Type B pancreatic cell (in vitro differentiated cells): ENCODE measurements around the gene SLC5A8. TPM values are rescaled to one million over a fixed set of nuclear protein-coding genes. Genes with fewer than 3 reads are reported as not detected.

Source experiments
- DNase-seq: peaks from one replicate; pipeline ENCODE4 v3.0.0; 2021; ENCODE audit warnings: mixed read lengths; ENCODE audit not compliant: unreplicated experiment; ENCODE audit errors: extremely low spot score
- H3K27ac Mint-ChIP-seq: 2 replicates; pipeline ENCODE4 v1.8.0; 2021; ENCODE audit warnings: mild to moderate bottlenecking, mixed read lengths
- H3K27me3 Mint-ChIP-seq: 2 replicates; pipeline ENCODE4 v1.8.0; 2021; ENCODE audit warnings: mixed read lengths
- H3K36me3 Mint-ChIP-seq: 2 replicates; pipeline ENCODE4 v1.8.0; 2021; ENCODE audit warnings: mixed read lengths
- H3K4me1 Mint-ChIP-seq: one replicate; pipeline ENCODE4 v1.8.0; 2021; ENCODE audit warnings: mixed read lengths; ENCODE audit not compliant: unreplicated experiment
- H3K4me3 Mint-ChIP-seq: 2 replicates; pipeline ENCODE4 v1.8.0; 2021; ENCODE audit warnings: mild to moderate bottlenecking, mixed read lengths
- H3K9me3 Mint-ChIP-seq: 2 replicates; pipeline ENCODE4 v1.8.0; 2021; ENCODE audit warnings: mixed read lengths
- total RNA-seq: library from RNA; stranded (reverse); gene quantifications from 2 replicates; pipeline ENCODE4 v1.2.1, GENCODE V29; 2021; ENCODE audit warnings: low replicate concordance
- TF ChIP-seq, protein P1 (sequence below): fragments of 200-600 bp; sonication (generic); conservative IDR thresholded peaks from 2 replicates; pipeline ENCODE4 v1.5.0; 2021; ENCODE audit warnings: antibody characterized with exemption, mild to moderate bottlenecking

SLC5A8 gene
- total RNA-seq, 1 donor from 2014 or later: 0.72 TPM

DNA sequence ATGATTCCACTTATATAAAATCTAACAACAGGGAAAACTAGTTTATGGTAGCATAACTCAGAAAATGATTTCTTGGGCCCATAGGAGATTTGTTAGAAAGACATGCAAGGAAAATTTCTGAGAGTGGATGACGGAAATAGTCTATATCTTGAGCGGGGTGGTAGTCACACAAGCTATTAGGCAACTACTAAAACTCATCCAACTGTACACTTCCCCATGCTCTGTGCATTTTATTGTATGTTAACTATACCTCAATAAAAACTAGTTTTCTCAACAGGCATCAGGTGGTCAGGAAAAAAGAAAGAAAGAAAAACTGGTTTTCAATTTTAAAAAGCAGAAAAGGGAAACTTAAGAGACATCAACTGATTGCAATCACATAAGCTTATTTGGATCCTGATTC lies 9.9 kb downstream of the SLC5A8 start:
- no peak for DNase-seq
- H3K4me3 Mint-ChIP-seq: no peak overlapping the region
- H3K9me3 Mint-ChIP-seq: no peaks in the 10 kb centered on the region
- TF ChIP-seq, protein P1, sequence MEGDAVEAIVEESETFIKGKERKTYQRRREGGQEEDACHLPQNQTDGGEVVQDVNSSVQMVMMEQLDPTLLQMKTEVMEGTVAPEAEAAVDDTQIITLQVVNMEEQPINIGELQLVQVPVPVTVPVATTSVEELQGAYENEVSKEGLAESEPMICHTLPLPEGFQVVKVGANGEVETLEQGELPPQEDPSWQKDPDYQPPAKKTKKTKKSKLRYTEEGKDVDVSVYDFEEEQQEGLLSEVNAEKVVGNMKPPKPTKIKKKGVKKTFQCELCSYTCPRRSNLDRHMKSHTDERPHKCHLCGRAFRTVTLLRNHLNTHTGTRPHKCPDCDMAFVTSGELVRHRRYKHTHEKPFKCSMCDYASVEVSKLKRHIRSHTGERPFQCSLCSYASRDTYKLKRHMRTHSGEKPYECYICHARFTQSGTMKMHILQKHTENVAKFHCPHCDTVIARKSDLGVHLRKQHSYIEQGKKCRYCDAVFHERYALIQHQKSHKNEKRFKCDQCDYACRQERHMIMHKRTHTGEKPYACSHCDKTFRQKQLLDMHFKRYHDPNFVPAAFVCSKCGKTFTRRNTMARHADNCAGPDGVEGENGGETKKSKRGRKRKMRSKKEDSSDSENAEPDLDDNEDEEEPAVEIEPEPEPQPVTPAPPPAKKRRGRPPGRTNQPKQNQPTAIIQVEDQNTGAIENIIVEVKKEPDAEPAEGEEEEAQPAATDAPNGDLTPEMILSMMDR: no peak
- H3K27me3 Mint-ChIP-seq: peaks cover 8% of the 10 kb centered on the region
- H3K27ac Mint-ChIP-seq: no peak overlapping the region
- H3K4me1 Mint-ChIP-seq: no peaks in the 10 kb centered on the region
- no peaks in the 10 kb centered on the region for H3K36me3 Mint-ChIP-seq

DNA sequence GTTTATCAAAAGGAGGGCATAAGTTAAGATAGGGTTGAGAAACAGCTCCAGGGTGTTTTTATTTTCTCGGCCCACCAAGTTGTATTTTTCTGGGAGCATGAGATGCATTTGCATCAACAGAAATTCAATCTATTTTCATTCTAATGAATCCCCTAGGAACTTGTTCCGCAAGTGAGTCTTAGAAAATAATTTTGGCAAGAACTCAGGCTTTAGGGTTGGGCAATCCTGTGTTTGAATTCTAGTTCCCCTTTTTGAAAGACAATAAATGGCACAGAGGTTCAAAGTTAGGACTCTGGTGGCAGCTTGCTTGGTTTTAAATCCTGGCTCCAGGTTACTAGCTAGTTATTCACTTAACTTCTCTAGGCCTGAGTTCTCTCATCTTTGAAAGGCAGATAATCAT lies 23.7 kb downstream of the SLC5A8 start:
- TF ChIP-seq, protein P1: no peak
- Mint-ChIP-seq H3K9me3 (no peaks in the 10 kb centered on the region), H3K27me3 (peaks cover 12% of the 10 kb centered on the region), H3K4me3 (no peak overlapping the region), H3K36me3 (no peaks in the 10 kb centered on the region), H3K27ac (no peak overlapping the region), H3K4me1 (no peaks in the 10 kb centered on the region)
- DNase-seq: no peak

DNA sequence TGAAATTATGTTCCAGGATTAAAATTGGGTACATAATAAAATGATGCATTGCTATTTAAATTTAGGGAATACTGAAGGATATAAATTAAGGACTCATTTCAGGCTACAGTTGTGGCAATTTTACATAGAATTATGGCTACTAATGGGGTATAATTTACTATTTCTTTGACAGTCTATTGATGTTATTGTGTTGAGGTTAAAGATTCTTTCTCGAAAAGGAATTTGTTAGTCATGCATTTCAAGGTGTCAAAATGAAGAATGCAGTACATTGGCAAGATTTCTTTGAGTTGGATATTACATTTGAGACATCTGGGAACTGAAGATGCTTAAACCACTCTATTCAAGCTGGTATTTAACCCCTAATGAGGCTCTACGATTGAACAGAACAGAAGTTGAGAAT lies 28.3 kb downstream of the SLC5A8 start:
- Mint-ChIP-seq H3K9me3 (no peaks in the 10 kb centered on the region), H3K27me3 (peaks cover 30% of the 10 kb centered on the region), H3K27ac (no peak overlapping the region), H3K36me3 (no peaks in the 10 kb centered on the region), H3K4me1 (no peaks in the 10 kb centered on the region), H3K4me3 (no peak overlapping the region)
- no peak for DNase-seq
- TF ChIP-seq, protein P1: no peak

DNA sequence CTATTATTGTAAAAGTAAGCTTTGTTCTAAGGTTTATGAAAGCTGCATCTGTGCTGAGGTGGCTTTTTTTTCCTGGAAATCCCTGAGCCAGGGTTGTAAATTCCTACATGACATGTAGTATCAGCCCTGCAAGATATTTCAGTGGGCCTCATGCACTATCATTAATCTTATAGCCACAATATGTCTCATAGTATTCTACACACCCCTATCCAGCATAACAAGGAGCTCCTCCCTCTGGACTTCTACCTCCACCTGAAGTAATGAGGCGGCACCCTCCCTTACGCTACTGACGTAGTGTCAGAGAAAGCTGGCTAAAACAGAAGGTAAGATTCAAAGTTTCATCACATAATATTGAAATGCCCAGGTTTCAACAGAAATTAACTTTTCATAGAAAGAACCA lies 35.5 kb downstream of the SLC5A8 start:
- H3K4me1 Mint-ChIP-seq: no peaks in the 10 kb centered on the region

DNA sequence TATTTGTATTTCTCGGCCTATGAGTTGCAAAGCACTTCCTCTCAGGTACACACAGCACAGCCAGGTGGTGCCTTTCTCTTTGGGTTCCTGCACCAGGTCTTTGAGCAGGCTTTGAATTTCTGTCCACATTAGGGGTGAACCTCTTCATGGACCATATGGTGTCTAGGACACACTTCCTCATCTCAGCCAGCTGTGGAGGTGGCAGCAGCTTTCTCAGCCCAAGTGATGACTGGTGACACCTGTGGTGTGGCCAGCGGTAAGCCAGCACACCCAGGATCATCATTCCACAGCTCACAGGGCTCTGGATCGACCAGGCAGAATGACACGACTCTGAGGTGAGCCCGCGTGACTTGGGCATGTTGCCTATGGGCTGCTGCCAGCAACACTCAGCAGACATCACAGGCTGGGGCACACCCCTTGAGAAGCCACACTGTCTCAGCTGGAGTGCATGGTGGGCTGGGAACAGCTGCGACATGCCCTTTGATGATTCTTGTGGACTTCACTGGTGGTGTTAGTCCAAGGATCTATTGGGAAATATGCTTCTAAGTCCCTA lies 36.8 kb downstream of the SLC5A8 start:
- Mint-ChIP-seq H3K27ac (no peak overlapping the region), H3K4me3 (no peak overlapping the region)
- no peak for DNase-seq

More for the DNA sequence above, 35.5 kb downstream of the SLC5A8 start:
- DNase-seq: no peak
- peak overlapping the region; percentile 18 for H3K27ac Mint-ChIP-seq
- TF ChIP-seq, protein P1: no peak
- no peaks in the 10 kb centered on the region for H3K36me3 Mint-ChIP-seq
- H3K9me3 Mint-ChIP-seq: peaks cover 5% of the 10 kb centered on the region
- H3K27me3 Mint-ChIP-seq: peaks cover 47% of the 10 kb centered on the region
- no peak overlapping the region for H3K4me3 Mint-ChIP-seq

More for the DNA sequence above, 36.8 kb downstream of the SLC5A8 start:
- Mint-ChIP-seq H3K9me3 (peaks cover 5% of the 10 kb centered on the region), H3K27me3 (peaks cover 41% of the 10 kb centered on the region), H3K36me3 (no peaks in the 10 kb centered on the region), H3K4me1 (no peaks in the 10 kb centered on the region)
- TF ChIP-seq, protein P1: no peak
